ENCODE measurements around the gene CACNA2D3.

CACNA2D3 gene

DNA sequence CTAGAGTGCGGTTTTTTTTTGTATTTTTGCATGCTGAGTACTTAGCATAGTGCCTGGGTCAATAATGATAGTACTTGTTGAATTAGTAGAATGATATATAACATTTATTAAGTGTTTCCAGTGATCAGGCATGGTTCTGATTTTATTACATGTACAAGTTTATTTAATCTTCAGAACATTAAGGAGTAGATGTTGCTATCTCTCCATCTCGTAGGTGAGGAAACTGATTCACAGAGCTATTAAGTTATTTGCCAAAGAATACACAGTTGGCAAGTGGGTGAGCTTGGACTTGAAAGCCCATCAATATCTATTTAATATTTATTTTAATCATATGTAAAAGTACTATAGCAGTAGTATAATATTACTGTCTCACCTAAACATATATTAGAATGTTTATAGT, 219.5 kb downstream of the CACNA2D3 start:
- DNase-seq (ENCODE audit: low spot score), result no peak

DNA sequence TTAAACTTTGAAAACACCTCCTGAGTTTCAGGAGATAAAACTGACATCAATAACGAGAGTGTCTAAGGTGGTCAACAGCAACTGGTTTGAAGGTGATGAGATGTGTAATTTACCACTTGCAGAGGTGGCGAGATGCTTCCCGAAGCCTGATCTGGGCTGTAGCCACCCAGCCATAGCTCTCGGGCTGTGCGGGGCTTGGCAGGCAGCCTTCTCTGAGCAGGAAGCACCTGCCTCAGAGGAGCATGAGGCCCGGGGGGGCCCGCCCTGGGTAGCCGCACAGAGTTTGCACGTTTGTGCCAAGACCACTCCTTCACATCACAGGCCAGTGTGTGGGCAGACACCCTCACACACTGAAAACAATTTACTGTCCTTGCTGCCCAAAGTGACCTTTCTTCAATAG, 220.3 kb downstream of the CACNA2D3 start:
- DNase-seq (ENCODE audit: low spot score), result no peak

DNA sequence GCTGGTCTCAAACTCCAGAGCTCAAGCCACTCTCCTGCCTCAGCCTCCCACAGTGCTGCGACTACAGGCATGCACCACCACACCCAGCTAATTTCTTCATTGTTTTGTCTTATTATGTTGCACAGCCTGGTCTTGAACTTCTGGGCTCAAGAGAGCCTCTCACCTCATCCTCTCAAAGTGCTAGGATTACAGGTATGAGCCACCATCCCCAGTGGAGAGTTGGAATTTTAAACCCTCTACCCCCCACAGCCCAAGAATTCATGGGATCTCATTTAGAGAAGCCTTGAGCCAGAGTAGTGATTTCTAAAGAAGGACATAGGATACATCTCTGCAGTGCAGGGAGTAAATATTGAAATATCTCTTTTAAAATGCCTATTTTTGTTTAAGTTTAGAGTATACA, 221.1 kb downstream of the CACNA2D3 start:
- no peak for DNase-seq (ENCODE audit: low spot score)

DNA sequence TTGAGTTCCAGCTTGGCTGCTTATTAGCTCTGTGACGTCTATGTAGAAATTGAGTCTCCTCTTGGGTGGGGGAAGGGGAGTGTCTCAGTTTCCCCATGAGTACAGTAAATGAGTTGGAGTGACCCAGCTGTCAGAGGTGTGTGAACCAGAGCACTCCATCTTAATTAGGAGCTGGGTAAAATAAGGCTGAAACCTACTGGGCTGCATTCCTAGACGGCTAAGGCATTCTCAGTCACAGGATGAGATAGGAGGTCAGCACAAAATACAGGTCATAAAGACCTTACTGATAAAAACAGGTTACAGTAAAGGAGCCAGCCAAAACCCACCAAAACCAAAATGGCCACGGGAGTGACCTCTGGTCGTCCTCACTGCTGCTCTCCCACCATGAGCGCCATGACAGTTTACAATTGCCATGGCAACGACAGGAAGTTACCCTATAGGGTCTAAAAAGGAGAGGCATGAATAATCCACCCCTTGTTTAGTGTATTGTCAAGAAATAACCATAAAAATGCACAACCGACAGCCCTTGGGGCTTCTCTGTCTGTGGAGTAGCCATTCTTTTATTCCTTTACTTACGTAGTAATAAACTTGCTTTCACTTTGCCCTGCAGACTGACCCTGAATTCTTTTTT, 222.4 kb downstream of the CACNA2D3 start:
- no peak for DNase-seq (ENCODE audit: low spot score)

DNA sequence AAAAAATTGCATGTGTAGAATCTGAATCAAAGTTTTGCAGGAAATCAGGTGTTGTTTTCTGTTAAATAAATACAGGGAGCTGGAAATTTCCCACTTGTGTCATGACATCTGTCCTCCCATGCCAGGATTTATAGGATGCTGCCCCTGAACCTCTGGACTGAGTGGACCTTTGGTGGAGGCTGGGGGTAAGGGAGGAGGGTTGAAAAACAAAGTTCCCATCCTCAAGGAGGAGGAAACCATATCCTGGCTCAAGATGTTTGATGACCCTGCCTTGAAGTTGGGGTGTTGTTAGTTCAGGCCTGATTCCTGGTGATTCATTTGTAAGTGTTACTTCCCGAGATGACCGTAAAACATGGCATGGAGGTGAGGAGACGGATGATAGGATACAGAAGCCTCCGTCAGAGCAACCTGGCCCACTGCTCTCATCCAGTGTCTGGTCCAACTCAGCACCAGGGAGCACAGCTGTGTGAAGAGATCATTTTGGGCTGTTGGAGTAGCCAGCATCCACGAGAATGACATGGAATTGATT, 223.6 kb downstream of the CACNA2D3 start:
- DNase-seq (ENCODE audit: low spot score), result no peak

DNA sequence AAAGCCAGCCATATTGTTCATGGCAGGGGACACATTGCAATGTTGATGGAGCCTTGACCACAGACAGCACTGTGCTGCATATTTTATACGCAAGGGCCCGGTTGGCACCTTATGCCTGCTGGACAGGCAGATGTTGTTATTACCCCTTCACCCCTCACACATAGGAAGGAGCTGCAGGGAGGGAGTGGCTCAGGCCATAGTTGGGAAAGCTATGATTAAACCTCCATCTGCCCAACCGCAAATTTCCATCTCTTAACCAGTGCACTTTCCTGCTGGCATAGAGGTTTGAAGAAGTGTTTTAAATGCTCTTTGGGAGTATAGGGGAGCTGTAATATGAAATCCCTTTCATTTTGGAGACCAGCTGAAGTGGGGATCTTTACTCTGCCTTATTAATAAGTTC, 224.7 kb downstream of the CACNA2D3 start:
- DNase-seq (ENCODE audit: low spot score), result no peak

DNA sequence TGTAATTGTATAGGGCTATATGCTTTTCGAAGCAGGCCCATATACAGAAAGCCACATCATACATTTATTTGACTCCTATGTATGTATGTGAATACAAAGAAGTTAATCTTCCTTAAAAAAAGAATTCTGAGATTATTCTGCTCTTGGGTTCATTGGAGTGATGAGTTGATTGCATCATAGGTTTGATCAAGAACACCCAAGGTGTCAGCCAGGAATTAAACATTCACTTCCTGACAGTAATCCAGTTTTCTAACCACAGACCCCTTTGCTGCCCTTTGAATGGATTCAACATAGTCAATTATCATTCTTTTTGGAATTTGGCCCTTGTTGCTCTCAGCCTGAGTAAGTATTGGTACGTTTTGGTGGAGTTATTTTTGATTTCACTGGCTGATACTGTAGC, 225.6 kb downstream of the CACNA2D3 start:
- DNase-seq (ENCODE audit: low spot score), result no peak

DNA sequence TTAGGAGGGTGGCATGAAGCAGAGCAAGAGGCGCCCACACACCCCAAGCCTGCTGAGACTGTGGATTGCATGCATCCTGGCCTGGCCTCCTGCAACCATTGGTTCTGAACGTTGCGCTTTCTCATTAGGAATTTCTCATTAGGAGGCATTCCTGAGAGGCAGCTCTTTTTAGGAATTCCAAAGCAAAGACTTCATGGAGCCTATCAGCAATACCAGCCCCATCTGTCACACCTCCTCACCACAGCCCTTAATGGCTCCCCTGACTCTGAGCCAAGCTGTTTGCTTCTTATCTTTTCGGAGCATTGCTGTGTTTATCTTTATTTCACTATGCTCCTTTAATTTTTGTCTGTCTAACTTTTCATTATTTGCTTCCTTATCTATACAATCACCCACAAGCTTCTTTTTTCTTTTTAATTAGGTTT, 226.9 kb downstream of the CACNA2D3 start:
- no peak for DNase-seq (ENCODE audit: low spot score)

DNA sequence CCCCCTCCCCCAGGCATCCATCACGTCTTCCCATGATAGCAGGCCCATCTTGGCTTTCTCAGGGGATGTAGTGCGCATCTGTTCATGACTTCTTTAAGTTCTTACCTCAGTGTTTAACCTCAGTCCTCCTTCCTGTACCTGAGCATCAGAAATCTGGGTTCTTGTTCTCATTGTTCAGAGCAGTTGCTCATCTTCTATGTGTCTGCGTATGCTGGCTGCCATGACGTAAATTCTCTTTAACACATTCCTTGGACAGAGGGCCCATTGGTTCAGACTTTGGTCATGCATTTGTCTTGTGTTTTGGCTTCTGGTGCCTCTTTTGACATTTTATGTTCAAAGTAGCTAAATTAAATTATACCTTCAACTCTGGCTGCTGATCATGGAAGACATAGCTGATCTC, 227.3 kb downstream of the CACNA2D3 start:
- no peak for DNase-seq (ENCODE audit: low spot score)

DNA sequence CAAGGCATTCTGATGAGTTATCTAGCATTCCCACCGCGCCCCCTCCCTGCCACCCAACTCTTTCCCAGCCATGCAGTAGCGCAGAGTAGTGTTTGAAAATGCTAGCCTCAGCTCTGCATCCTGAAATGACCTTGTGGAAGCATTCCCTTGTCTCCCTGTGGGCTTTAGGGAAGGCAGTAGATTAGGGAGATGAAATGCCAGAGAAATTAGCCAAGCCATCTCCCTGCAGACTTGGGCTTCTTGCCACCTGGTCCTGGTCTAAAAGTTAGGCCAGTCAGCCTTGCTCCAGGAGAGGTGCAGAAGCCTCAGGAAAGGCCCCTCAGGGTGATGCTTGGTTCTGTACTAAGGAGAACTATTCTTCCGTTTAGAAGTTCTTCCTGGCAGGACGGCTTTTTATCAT, 231.2 kb downstream of the CACNA2D3 start:
- no peak for DNase-seq (ENCODE audit: low spot score)

DNA sequence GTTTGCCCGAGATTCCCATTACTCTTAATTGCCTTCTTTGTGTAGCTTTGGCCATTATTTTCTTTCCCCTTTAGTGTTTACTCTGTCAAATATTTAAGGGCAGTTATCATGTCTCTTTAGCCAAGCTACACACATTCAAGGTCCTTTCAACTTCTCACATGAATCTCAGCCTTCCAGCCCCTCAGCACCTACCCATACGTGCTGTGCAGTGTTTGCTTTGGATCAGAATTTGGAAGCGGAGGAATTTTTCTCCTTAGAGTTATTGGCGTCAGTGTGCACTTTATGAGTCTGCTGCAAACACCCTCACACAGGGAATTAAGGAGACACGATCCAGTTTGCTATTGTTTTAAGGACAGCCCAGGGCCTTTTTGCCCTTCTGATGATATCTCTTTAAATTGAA, 231.6 kb downstream of the CACNA2D3 start:
- no peak for DNase-seq (ENCODE audit: low spot score)

DNA sequence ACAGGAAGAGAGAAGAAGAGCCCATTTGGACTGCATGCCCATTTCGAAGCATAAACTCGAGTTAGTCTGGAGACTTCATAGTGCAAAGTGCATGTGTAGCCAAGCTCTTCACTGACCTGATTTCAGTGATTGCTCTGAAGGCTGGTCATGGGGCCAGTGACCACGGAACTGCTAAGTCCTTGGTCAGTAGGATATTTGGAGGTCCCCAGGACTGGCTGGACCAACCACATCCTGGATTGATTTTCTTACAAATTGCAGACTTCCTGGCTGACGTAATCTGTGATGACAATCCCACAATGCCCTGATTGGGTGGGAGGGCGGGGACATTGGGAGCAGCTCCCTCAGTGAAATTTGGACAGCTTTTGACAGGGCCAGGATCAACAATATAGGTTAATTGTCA, 233.4 kb downstream of the CACNA2D3 start:
- no peak for DNase-seq (ENCODE audit: low spot score)

DNA sequence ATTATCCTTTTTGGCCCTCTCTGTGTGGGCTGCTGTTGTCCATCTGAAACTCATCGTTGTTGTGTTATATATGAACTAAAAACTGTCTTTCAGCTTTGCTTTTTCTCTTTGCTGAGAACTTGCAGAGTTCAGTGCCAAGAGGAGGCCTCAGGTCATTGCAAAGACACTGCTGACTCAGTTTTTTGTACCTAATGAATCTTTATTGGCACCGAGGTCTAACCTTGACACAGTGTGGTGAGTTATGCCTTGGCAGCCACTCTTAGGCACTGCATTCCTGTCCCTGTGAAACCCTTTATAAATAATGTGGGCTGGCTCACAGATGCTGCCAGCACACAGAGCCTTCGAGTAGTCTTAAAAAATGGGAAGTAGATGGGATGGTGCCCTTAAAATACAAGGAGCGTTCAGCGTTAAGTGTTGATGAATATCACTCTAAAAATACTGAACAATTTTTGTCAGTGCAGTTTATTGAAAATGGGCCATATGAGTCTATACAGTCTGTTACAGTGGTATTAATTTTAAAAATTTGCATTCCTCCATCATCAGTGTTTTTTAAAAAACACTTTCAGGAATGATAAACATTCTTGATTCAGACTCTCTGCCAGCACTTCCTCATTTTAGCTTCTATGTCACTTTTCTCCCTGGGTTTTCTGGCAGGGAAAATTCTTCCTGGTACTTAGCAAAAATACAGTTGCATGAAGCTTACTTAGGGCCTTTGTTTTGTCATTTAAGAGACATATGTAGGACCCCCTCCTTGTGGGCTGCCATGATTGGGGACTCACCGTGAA, 234.1 kb downstream of the CACNA2D3 start:
- DNase-seq (ENCODE audit: low spot score), result no peak

DNA sequence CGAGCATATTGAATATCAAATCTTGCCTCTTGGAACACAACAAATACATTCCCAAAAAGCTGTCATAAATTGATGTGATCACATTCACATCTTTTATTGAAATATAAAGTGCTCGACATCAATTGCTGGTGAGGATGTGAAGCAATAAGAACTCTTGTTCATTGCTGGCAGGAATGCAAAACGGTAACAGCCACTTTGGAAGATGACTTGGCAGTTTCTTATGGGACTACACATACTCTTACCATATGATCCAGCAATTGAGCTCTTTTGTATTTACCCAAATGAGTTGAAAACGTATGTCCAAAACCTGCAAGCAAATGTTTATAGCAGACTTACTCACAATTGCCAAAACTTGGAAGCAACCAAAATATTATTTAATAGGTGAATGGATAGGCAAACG, 234.9 kb downstream of the CACNA2D3 start:
- no peak for DNase-seq (ENCODE audit: low spot score)

DNA sequence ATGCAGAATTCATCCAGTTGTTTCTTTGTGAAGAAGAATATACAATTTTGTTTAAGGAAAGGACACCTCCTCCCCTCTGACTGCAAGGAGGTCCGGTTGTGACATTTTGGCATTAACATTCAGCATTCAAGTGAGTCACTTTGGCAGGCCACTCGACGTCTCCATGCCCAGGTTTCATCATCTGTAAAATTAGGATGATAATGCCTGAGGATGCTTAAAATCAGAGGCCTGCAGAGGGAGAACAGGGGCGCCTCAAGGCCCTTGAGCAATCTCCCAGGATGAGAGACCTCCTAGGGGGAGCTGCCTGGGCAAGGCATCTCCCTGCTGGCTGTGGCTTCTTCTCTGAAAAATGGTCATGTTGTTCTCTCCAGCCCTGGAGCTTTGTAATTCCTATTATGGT, 236.0 kb downstream of the CACNA2D3 start:
- DNase-seq (ENCODE audit: low spot score), result no peak

DNA sequence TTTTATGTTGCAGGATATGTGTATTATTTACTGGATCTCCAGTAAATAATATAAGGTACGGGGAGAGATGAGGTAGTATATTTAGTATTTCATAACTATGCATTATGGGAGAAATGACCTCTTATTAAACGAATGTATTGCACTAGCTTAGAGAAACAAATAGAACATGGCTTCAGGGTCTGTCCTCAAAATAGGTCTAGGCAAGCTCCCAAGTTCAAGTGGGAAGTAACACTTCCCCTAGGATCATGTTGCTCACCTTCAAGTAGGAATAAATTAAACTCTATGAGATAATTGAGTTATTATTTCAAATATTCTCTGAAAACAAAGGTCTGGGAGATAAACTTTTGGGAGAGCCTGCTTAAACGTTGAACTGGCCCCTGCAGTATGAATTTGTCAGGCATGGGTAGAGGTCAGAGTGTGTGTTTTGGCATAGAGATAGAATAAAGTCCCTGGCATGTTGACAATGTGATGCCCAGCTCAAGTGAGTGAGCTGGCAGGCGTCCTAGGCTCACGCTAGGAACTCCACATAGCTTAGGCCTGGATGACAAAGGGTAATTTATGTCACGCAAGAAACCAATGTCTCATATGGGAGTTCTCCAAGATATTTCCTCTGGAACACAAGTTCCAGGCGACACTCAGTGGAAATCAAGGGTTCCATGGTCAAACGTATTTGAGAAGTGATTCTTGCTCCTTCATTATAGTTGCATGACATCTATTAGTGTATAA, 236.8 kb downstream of the CACNA2D3 start:
- no peak for DNase-seq (ENCODE audit: low spot score)

DNA sequence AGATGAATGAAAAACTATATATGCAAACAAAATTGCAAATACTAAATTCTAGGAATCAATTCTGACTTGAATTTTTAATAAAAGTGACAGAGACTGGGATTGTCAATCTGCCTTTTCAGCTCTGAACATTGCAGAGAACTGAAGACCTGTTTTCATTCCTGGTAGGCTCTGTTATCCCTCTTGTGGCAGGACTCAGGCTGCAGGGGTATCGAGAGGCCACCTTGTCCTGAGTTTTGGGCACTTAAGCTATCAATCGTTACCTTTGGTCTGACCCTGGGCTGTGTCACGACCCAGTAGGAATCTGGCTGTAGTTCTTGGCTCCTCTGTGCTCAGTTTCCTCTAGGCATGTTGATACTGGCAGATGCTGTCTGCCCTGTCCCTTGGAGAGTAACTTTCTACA, 238.0 kb downstream of the CACNA2D3 start:
- DNase-seq (ENCODE audit: low spot score), result no peak

DNA sequence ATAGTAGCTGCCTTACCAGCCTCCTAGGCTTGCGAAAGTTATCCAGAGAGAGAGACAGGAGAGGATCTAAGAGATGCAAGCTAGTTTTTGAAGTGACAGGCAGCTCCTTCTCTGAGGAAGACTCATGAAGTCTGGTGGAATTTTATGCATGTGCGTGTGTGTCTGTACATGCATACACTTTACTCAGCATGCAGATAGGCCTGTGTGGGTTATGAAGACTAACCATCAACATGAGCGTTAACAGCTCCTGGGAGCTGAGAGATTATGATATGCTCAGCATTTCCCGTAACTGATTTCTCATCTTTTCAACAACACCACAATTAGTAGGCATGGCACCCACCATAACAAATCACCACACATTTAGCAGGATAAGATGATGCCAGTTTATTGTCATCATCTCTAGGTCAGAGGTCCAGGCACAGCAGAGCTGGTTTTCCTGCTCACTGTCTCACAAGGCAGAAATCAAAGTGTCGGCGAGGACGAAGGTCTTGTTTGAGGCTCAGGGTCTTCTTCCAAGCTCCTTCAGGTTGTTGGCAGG, 239.5 kb downstream of the CACNA2D3 start:
- DNase-seq (ENCODE audit: low spot score), result no peak

DNA sequence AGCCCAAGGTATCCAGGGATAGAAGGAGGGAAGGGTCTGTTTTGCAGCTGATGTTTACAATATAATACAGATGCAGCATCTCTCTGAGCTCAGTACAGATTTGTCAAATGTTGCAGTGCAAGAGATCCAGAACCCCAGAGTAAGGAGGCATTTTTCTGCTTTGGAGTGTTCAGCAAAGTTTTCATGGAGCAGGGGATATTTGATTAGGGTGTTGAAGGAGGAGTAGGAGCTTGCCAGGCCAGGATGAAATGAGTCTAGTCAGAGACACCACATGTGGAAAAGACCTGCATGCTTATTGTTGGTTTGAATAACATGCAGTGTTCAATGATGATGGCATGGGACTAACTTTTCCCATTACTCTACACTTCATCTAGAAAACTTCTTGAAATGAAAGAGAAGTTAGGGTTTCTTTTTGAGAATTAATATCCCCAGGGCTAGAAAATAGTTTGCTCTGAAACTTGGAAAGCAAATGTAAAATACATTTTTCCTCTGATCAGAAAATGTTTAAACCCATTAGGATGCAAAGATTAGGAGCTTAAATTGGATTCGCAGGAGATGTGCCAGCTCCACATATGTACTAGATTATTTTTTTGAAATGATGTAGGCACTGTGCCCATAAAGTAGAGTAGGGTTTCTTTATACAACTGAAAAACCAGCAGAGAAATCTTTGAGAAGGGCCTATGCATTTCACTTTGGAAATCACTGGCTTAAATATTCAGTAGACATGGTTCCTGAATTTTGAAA, 243.8 kb downstream of the CACNA2D3 start:
- no peak for DNase-seq (ENCODE audit: low spot score)

DNA sequence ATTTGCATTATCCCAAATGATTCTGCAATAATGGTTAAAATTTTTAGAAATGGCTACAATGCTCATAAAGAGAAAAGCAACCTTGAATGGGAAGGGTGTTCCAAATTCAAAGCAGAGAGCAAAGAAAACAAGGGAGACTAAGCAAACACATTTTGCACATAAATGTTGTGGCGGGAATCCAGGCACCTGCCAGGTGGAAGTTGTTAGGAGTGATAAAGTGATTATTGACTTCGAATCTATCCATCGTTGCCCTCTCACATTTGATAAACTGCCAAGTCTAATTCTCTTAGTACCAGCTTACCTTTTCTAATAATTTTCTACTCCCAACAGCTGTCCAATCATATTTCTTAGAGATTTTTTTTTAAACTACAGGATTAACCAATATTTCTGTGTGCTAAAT, 244.5 kb downstream of the CACNA2D3 start:
- no peak for DNase-seq (ENCODE audit: low spot score)

DNA sequence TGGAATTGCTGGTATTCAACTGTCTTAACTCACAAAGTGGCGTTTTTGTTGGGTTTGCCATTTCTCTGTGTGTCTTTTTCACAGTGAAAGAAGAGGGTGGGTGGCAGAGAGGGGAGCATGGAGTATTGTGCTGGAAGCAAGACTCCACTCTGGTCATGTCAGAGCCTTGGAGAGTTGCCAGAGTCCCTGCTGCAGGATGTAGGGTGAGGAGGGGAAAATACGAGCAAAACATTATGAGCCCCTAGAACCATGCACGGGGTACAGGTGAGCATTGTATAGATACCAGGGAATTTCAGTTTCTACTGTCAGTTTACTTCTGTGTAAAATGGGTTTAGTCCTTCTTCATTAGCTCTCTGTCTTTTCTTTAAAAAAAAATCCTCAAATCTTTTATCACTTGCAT, 249.9 kb downstream of the CACNA2D3 start:
- DNase-seq (ENCODE audit: low spot score), result no peak
